ENCODE results near the gene RHOJ.

DNA sequence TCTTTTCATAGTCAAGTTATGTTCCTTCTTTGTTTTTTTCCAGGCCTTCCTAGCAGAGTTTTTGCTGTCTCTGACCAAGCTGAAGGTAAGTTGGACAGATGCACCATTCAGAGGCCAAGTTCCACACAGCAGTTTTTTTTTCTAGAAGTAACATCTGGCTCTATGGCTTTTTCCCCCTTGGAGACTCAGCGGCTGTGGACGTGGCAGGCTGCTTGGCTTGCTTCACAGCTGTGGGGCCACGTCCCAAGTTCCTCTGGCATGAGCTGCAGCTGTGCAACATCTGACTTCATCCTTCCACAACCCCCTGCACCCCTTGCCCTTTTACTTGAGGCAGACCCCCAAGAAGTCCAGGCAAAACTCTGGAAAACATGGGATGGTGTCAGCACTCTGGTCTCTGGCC is 24.2 kb upstream of the RHOJ start:
- no peak for TF ChIP-seq EZH2 (IDR thresholded peaks at IDR 0.05; ENCODE audit: borderline replicate concordance, low read depth, low read length, poor library complexity, severe bottlenecking)
- TF ChIP-seq, protein P1, sequence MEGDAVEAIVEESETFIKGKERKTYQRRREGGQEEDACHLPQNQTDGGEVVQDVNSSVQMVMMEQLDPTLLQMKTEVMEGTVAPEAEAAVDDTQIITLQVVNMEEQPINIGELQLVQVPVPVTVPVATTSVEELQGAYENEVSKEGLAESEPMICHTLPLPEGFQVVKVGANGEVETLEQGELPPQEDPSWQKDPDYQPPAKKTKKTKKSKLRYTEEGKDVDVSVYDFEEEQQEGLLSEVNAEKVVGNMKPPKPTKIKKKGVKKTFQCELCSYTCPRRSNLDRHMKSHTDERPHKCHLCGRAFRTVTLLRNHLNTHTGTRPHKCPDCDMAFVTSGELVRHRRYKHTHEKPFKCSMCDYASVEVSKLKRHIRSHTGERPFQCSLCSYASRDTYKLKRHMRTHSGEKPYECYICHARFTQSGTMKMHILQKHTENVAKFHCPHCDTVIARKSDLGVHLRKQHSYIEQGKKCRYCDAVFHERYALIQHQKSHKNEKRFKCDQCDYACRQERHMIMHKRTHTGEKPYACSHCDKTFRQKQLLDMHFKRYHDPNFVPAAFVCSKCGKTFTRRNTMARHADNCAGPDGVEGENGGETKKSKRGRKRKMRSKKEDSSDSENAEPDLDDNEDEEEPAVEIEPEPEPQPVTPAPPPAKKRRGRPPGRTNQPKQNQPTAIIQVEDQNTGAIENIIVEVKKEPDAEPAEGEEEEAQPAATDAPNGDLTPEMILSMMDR (conservative IDR thresholded peaks at IDR 0.05; ENCODE audit: low read depth, low read length), result no peak
